ENCODE results near the gene DLGAP5.
A peak's percentile ranks its signal among the peaks of the same experiment; 100 is the strongest.

The DLGAP5 gene

DNA sequence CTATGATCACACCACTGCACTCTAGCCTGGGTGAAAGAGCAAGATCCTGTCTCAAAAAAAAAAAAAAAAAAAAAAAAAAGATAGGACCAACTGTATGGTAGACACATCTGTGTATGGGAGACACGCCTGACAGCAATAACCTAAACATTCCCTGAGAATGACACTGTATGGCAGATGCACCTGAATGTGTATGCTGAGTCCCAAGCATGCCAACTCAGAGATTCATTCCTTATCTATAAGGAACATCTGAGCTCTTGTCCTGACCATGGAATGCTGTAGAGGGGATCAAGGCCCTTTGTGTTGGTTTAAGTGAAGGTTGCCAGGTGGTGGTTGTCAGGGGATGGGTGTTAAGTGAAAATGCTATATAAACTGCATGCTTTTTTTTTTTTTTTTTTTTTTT, 81.5 kb downstream of the DLGAP5 start:
- TF ChIP-seq, protein P1, sequence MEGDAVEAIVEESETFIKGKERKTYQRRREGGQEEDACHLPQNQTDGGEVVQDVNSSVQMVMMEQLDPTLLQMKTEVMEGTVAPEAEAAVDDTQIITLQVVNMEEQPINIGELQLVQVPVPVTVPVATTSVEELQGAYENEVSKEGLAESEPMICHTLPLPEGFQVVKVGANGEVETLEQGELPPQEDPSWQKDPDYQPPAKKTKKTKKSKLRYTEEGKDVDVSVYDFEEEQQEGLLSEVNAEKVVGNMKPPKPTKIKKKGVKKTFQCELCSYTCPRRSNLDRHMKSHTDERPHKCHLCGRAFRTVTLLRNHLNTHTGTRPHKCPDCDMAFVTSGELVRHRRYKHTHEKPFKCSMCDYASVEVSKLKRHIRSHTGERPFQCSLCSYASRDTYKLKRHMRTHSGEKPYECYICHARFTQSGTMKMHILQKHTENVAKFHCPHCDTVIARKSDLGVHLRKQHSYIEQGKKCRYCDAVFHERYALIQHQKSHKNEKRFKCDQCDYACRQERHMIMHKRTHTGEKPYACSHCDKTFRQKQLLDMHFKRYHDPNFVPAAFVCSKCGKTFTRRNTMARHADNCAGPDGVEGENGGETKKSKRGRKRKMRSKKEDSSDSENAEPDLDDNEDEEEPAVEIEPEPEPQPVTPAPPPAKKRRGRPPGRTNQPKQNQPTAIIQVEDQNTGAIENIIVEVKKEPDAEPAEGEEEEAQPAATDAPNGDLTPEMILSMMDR (IDR thresholded peaks at IDR 0.05; ENCODE audit: low read depth, low read length, missing control alignments) = no peak
- no peak overlapping the region for H3K4me3 ChIP-seq (ENCODE audit: low read depth, low read length)
- in situ Hi-C loops (cut with HindIII; ENCODE audit: low sequenced_read_pairs) = no loop called here
- no peak for DNase-seq (ENCODE audit: low read depth)

DNA sequence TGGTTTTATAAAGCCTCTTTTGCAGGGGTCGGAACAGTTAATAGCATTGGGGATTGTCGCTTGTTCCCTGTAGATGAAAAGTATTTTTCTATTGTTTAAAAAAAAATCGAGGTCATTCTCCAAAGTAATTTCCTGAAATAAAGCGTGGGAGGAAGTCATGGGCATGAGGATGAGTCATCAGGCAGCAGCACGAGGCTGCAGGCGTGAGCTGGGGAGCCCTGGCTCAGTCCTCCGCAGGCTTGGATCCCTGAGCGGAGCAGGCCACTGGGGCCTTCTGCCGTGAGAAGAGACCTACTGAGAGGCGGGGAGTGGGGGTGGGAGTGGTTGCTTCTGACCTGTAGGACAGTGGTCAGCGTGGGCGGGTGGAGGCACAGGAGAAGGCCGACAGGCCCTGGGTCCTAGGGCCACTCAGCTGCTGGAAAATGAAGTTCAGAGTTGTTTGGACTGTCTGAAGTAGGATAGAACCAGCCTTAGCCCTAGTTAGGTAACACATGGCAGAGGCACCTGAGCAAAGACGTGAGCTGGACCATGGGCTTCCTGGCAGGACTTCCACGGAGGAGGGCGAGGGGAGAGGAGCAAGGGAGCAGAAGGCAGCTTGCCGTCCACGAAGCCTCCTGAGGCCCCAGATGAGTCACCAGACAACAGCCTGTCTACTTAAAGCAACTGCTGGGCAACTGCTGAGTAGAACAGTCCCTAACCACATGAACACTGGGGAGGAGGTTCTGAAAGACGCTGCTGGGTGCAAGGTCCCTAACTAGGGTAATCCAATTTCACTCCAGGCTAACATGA, 83.4 kb downstream of the DLGAP5 start:
- peak; percentile 85 for DNase-seq (ENCODE audit: low read depth)
- in situ Hi-C loops (cut with HindIII; ENCODE audit: low sequenced_read_pairs) = no loop called here
- no peak overlapping the region for H3K4me3 ChIP-seq (ENCODE audit: low read depth, low read length)
- TF ChIP-seq, protein P1 (IDR thresholded peaks at IDR 0.05; ENCODE audit: low read depth, low read length, missing control alignments) = no peak

DNA sequence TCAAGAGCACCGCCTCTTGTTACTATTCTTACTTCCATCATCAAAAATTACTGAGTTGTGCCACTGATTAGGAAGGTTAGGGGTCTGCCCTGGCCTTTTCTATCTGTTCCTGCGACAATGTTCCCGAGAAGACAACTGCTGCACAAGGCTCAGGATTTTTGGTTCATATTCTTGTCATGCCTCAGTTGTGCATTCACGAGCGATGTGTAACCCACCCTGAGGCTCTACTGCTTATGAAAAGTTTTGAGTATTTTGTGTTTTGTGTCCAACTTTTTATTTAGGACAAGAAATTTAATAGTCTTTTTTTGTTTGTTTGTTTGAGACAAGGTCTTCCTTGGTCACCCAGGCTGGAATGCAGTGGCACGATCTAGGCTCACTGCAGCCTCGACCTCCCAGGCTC, 85.4 kb downstream of the DLGAP5 start:
- H3K4me3 ChIP-seq (ENCODE audit: low read depth, low read length) = no peak overlapping the region
- TF ChIP-seq, protein P1 (IDR thresholded peaks at IDR 0.05; ENCODE audit: low read depth, low read length, missing control alignments) = no peak
- in situ Hi-C loops (cut with HindIII; ENCODE audit: low sequenced_read_pairs) = no loop called here
- DNase-seq (ENCODE audit: low read depth) = no peak

DNA sequence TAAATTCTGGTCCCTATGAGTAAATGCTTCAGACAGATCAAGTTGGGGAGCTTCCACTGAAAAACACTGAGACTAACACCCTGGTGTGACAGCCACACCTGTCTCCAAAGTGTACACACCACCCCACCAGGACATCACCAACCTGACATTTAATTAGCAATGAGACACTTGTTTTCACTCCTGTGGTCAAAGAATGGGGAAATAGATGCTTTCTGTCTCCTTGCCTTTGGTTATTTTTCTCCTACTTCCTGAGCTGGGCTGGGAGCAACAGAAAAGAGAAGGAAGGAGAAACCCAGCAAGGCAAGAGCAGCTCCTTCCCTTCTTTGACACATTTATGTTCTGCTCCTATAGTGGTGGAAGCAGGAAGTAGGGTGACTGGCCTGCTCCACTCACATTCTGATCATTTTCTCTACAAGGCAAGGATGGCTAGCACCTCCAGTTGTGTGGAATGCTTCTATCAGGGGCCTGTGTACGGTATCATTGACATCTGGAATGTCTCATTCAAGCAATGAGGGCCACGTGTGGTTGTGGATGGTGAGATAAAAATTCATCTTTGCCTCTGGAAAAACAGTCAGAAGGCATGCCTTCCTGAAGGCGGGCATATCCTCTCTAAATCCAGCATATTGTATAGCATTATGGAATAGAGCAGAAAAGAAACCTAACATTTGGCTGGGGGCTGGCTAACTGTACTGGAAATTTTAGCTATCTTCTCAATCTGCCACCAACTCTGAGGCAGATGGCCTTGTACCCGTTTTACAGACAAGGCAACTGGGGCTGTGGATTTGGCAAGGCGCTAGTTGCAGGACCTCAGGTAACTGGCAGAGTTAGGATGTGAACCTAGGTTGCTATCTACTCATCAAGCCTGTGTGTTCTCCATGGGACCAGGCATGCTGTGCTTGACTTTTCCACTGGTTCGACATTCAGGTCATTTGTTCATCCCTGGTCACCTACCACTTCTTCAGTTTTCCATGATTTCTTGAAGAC, 87.1 kb downstream of the DLGAP5 start:
- no peak for DNase-seq (ENCODE audit: low read depth)
- in situ Hi-C loops (cut with HindIII; ENCODE audit: low sequenced_read_pairs) = no loop called here
- H3K4me3 ChIP-seq (ENCODE audit: low read depth, low read length) = no peak overlapping the region
- TF ChIP-seq, protein P1 (IDR thresholded peaks at IDR 0.05; ENCODE audit: low read depth, low read length, missing control alignments) = no peak

DNA sequence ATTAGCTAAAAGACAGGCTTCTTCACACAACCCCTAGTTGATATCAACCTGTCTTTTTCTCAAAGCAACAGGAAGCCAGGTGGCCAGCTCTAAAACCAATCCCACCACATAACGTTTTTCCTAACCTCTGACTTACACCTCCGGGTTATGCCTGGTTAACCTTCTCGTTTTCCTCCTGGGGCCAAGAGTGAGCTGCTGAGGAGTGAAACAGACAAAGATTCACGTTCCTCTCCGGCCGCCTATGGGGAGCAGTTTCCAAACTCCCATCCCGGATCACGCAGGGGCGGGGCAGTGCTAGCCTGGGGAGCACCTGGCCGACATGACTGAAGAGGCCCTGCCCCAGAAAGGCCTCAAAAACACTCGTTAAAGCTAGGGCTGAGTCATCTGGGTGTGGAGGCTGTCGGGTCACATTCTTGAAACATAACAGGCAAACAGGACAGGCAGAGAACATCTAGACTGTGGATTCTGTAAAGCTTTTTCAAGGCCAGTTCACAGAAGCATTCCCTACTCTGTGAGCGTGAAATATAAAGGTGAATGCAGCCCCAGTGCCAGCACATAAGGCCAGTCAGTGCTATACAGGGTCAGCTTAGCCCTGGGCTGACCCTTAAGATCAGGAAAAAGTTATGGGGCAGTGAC, 88.3 kb downstream of the DLGAP5 start:
- in situ Hi-C loops (cut with HindIII; ENCODE audit: low sequenced_read_pairs) = no loop called here
- TF ChIP-seq, protein P1 (IDR thresholded peaks at IDR 0.05; ENCODE audit: low read depth, low read length, missing control alignments) = no peak
- DNase-seq (ENCODE audit: low read depth) = peak; percentile 81
- no peak overlapping the region for H3K4me3 ChIP-seq (ENCODE audit: low read depth, low read length)

DNA sequence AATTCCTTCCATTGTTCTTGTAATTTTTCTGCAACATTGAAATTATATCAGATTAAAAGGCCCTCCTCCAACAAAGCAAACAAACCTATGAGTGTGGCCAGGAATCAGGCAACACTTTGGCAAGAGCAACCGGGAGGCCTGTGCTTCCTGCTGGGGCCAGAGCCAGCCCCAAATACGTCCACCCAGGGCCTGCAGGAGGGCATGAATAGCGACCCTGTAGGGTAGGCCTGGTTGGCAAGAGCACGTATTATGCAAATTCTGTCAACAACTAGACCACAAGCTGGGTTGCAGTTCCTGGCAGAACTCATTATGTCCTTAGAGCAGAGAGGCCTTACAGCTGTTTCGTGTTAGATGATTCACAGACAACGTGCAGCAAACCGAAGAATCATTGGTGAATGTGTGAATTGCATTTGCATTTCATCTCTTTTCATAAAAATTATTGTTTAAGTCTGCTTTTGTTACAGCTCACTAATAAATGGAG, 89.2 kb downstream of the DLGAP5 start:
- H3K4me3 ChIP-seq (ENCODE audit: low read depth, low read length) = no peak overlapping the region
- in situ Hi-C loops (cut with HindIII; ENCODE audit: low sequenced_read_pairs) = no loop called here
- TF ChIP-seq, protein P1 (IDR thresholded peaks at IDR 0.05; ENCODE audit: low read depth, low read length, missing control alignments) = no peak
- DNase-seq (ENCODE audit: low read depth) = peak; percentile 98

Data from astrocyte of the cerebellum (primary cell).